ENCODE results near the gene TAS1R3.

- TF ChIP-seq SUZ12 (IDR thresholded peaks at IDR 0.05) (no peak), L3MBTL2 (conservative IDR thresholded peaks at IDR 0.05) (no peak), PKNOX1 (IDR thresholded peaks at IDR 0.05) (no peak), FOXK2 (IDR thresholded peaks at IDR 0.05) (no peak), FOXA1 (IDR thresholded peaks at IDR 0.05) (no peak), ZNF384 (IDR thresholded peaks at IDR 0.05) (no peak), FOXM1 (IDR thresholded peaks at IDR 0.05; ENCODE audit: borderline replicate concordance) (no peak), SP1 (IDR thresholded peaks at IDR 0.05) (no peak), ELF4 (IDR thresholded peaks at IDR 0.05) (no peak), NFRKB (IDR thresholded peaks at IDR 0.05) (no peak), TARDBP (IDR thresholded peaks at IDR 0.05) (no peak), BHLHE40 (IDR thresholded peaks at IDR 0.05; ENCODE audit: borderline replicate concordance) (no peak), HDGF (IDR thresholded peaks at IDR 0.05; ENCODE audit: borderline replicate concordance) (no peak), CTBP1 (IDR thresholded peaks at IDR 0.05; ENCODE audit: borderline replicate concordance) (no peak)
Observed at GRCh38 chr1:1318131-1318652, 12.9 kb upstream of the TAS1R3 start.
